ENCODE data around the gene ANO1.

DNA sequence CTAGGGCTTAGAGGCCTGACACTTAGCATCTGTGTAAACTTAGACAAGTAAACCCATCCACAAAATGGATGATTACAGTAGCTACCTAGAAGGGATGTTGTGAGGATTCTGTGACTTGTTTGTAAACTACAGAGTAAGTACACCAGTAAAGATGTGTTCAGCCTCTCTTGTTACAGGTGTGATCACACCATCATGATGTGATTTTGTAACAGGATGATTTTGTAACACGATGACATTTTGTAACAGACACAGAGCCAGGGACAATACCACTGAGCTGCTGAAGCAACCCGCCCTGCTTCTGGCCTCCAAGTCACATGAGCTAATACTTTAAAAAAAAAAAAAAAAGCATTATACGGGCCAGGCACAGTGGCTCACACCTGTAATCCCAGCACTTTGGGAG is 142.0 kb downstream of the ANO1 start:
- TF ChIP-seq, protein P1, sequence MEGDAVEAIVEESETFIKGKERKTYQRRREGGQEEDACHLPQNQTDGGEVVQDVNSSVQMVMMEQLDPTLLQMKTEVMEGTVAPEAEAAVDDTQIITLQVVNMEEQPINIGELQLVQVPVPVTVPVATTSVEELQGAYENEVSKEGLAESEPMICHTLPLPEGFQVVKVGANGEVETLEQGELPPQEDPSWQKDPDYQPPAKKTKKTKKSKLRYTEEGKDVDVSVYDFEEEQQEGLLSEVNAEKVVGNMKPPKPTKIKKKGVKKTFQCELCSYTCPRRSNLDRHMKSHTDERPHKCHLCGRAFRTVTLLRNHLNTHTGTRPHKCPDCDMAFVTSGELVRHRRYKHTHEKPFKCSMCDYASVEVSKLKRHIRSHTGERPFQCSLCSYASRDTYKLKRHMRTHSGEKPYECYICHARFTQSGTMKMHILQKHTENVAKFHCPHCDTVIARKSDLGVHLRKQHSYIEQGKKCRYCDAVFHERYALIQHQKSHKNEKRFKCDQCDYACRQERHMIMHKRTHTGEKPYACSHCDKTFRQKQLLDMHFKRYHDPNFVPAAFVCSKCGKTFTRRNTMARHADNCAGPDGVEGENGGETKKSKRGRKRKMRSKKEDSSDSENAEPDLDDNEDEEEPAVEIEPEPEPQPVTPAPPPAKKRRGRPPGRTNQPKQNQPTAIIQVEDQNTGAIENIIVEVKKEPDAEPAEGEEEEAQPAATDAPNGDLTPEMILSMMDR (IDR thresholded peaks at IDR 0.05): no peak
- no peak for TF ChIP-seq POLR2A (IDR thresholded peaks at IDR 0.05)

Measured in uterus (tissue), 2 donors.